IPS DF 4.7 (cell line): ENCODE data around the gene MTHFD1.

Source experiments
- DNase-seq: peaks from one replicate; pipeline ENCODE4 v3.0.0-alpha.2; 2013; ENCODE audit warnings: low spot score; ENCODE audit errors: extremely low read depth

The MTHFD1 gene

GRCh38 chr14:64405295-64405694 is 17.1 kb downstream of the MTHFD1 start:
- no peak for DNase-seq

- no peak for DNase-seq
These were observed 19.2 kb downstream of the MTHFD1 start for GRCh38 chr14:64407329-64407728.

- DNase-seq, result no peak
These were observed 21.2 kb downstream of the MTHFD1 start for GRCh38 chr14:64409126-64409920.

GRCh38 chr14:64410084-64410774 is 22.1 kb downstream of the MTHFD1 start:
- no peak for DNase-seq

GRCh38 chr14:64411001-64411400 is 22.8 kb downstream of the MTHFD1 start:
- no peak for DNase-seq

- no peak for DNase-seq
These were observed 24.1 kb downstream of the MTHFD1 start for GRCh38 chr14:64412237-64412636.

- DNase-seq, result no peak
These were observed 28.3 kb downstream of the MTHFD1 start for GRCh38 chr14:64416348-64416932.

- no peak for DNase-seq
These were observed 29.1 kb downstream of the MTHFD1 start for GRCh38 chr14:64417055-64417770.

- DNase-seq, result no peak
These were observed 29.6 kb downstream of the MTHFD1 start for GRCh38 chr14:64417771-64418125.

GRCh38 chr14:64419003-64419402 is 30.9 kb downstream of the MTHFD1 start:
- no peak for DNase-seq

- DNase-seq, result no peak
These were observed 33.0 kb downstream of the MTHFD1 start for GRCh38 chr14:64421166-64421565.

- no peak for DNase-seq
These were observed 33.9 kb downstream of the MTHFD1 start for GRCh38 chr14:64422005-64422404.

- no peak for DNase-seq
These were observed 34.6 kb downstream of the MTHFD1 start for GRCh38 chr14:64422756-64423155.

- no peak for DNase-seq
These were observed 35.8 kb downstream of the MTHFD1 start for GRCh38 chr14:64423987-64424386.

- DNase-seq, result no peak
These were observed 46.4 kb downstream of the MTHFD1 start for GRCh38 chr14:64434528-64434927.

GRCh38 chr14:64438181-64438841 is 50.2 kb downstream of the MTHFD1 start:
- DNase-seq, result no peak

- DNase-seq, result no peak
These were observed 51.0 kb downstream of the MTHFD1 start for GRCh38 chr14:64439141-64439540.

GRCh38 chr14:64440494-64440893 is 52.3 kb downstream of the MTHFD1 start:
- DNase-seq, result no peak

- no peak for DNase-seq
These were observed 54.3 kb downstream of the MTHFD1 start for GRCh38 chr14:64442300-64442988.

GRCh38 chr14:64444140-64444539 is 56.0 kb downstream of the MTHFD1 start:
- no peak for DNase-seq
